H1 (cell line): Measurements from ENCODE around the gene TOM1L2. TPM values are rescaled to one million over a fixed set of nuclear protein-coding genes. Genes with fewer than 3 reads are reported as not detected.

Source experiments
- CTCF ChIA-PET: fragments of 300-600 bp; sonication (Branson Sonifier 250); formaldehyde crosslinking; loops from one replicate; lab custom pipeline; 2021; ENCODE audit not compliant: partially characterized antibody; lab: Charles Lee
- POLR2A ChIA-PET: fragments of 300-600 bp; sonication (Branson Sonifier 250); formaldehyde crosslinking; loops from one replicate; lab custom pipeline; 2021; ENCODE audit warnings: inconsistent platforms; ENCODE audit not compliant: partially characterized antibody; lab: Charles Lee
- DNase-seq, 2 experiments: peaks; one replicate each; pipeline versions ENCODE4 v3.0.0 to v3.0.0-alpha.2; 2010 to 2022; ENCODE audit warnings: low spot score in 2 of 2, low read depth in 1 of 2, mixed read lengths in 1 of 2
- FAIRE-seq: peaks from 2 replicates; lab custom pipeline; 2011; peaks lifted over from hg19 to GRCh38; lab: Jason Lieb, UNC
- H2AFZ ChIP-seq: 2 replicates; pipeline ENCODE4 v1.8.1; 2012; ENCODE audit warnings: low read length, inconsistent platforms
- H2AK5ac ChIP-seq: 2 replicates; pipeline ENCODE4 v1.6.1; 2013; ENCODE audit warnings: low read depth, low read length
- H2BK120ac ChIP-seq: replicated peaks from 2 replicates; pipeline ENCODE3; 2013; ENCODE audit warnings: low read depth, low read length, inconsistent platforms
- H2BK12ac ChIP-seq: 2 replicates; pipeline ENCODE4 v1.6.1; 2013; ENCODE audit warnings: low read depth, low read length
- H2BK15ac ChIP-seq: 2 replicates; pipeline ENCODE4 v1.6.1; 2013; ENCODE audit warnings: low read length
- H2BK20ac ChIP-seq: 2 replicates; pipeline ENCODE4 v1.6.1; 2013; ENCODE audit warnings: low read length
- H2BK5ac ChIP-seq: 2 replicates; pipeline ENCODE4 v1.6.1; 2013; ENCODE audit warnings: low read depth, low read length
- H3K14ac ChIP-seq: 2 replicates; pipeline ENCODE4 v1.6.1; 2013; ENCODE audit warnings: inconsistent platforms; ENCODE audit not compliant: insufficient read length
- H3K18ac ChIP-seq: 2 replicates; pipeline ENCODE4 v1.6.1; 2013; ENCODE audit warnings: low read length; ENCODE audit errors: extremely low read depth
- H3K23ac ChIP-seq: 2 replicates; pipeline ENCODE4 v1.6.1; 2013; ENCODE audit warnings: inconsistent platforms; ENCODE audit not compliant: insufficient read length
- H3K23me2 ChIP-seq: 2 replicates; pipeline ENCODE4 v1.6.1; 2013; ENCODE audit warnings: low read depth, low read length
- H3K27ac ChIP-seq: 2 replicates; pipeline ENCODE4 v1.6.1; 2011; ENCODE audit warnings: low read depth, low read length, inconsistent platforms
- H3K27me3 ChIP-seq, 4 experiments: replicated peaks in 1 of 4; 1 replicate in 1 of 4; 2 replicates in 3 of 4; pipeline versions ENCODE4 v1.6.1 to v1.8.1; 2011 to 2013; ENCODE audit warnings: low read length in 3 of 4, mild to moderate bottlenecking in 3 of 4, inconsistent platforms in 2 of 4, mixed read lengths in 2 of 4, moderate library complexity in 1 of 4; ENCODE audit not compliant: control insufficient read depth in 3 of 4, insufficient read depth in 3 of 4; ENCODE audit errors: extremely low read depth in 1 of 4
- H3K36me3 ChIP-seq, 4 experiments: 2 replicates each; pipeline versions ENCODE4 v1.6.1 to v1.8.1; 2011 to 2013; ENCODE audit warnings: mild to moderate bottlenecking in 4 of 4, low read length in 3 of 4, moderate library complexity in 2 of 4, control low read depth in 1 of 4, inconsistent platforms in 1 of 4; ENCODE audit not compliant: insufficient read depth in 4 of 4, control insufficient read depth in 2 of 4
- H3K4ac ChIP-seq: replicated peaks from 2 replicates; pipeline ENCODE3; 2013; ENCODE audit warnings: low read length, low read depth, mixed read lengths, inconsistent platforms; ENCODE audit not compliant: insufficient read length
- H3K4me1 ChIP-seq, 4 experiments: replicated peaks in 1 of 4; 1 replicate in 1 of 4; 2 replicates in 3 of 4; pipeline versions ENCODE4 v1.6.1 to v1.8.1; 2011 to 2013; ENCODE audit warnings: low read length in 3 of 4, inconsistent platforms in 2 of 4, mixed read lengths in 1 of 4; ENCODE audit not compliant: insufficient read depth in 4 of 4, control insufficient read depth in 3 of 4
- H3K4me2 ChIP-seq, 2 experiments: 2 replicates each; pipeline versions ENCODE4 v1.6.1 to v1.8.1; 2011 to 2013; ENCODE audit warnings: low read depth in 2 of 2, low read length in 2 of 2, control low read depth in 1 of 2, inconsistent platforms in 1 of 2, mild to moderate bottlenecking in 1 of 2; ENCODE audit not compliant: insufficient read depth in 1 of 2
- H3K4me3 ChIP-seq, 4 experiments: fragments of 200-600, 300-600 bp in 1 of 4; sonication (generic), shearing (Covaris generic), sonication (Bioruptor Twin) in 1 of 4; 2 replicates each; pipeline versions ENCODE4 v1.5.1 to v1.8.1; 2011 to 2016; ENCODE audit warnings: low read length in 4 of 4, low read depth in 3 of 4, control low read depth in 2 of 4, inconsistent platforms in 2 of 4, mild to moderate bottlenecking in 2 of 4, mixed read lengths in 1 of 4, moderate library complexity in 1 of 4; ENCODE audit not compliant: insufficient read depth in 2 of 4; ENCODE audit errors: extremely low read depth in 1 of 4
- H3K56ac ChIP-seq: replicated peaks from 2 replicates; pipeline ENCODE3; 2013; ENCODE audit warnings: low read depth, mild to moderate bottlenecking, mixed read lengths, low read length, inconsistent platforms; ENCODE audit not compliant: insufficient read length
- H3K79me1 ChIP-seq: 2 replicates; pipeline ENCODE4 v1.6.1; 2013; ENCODE audit warnings: low read depth, low read length, control low read depth
- H3K79me2 ChIP-seq, 2 experiments: 2 replicates each; pipeline versions ENCODE4 v1.6.1 to v1.8.1; 2012 to 2013; ENCODE audit warnings: low read length in 2 of 2, mild to moderate bottlenecking in 2 of 2, inconsistent platforms in 1 of 2; ENCODE audit not compliant: insufficient read depth in 2 of 2, control insufficient read depth in 1 of 2
- H3K9ac ChIP-seq, 4 experiments: replicated peaks in 1 of 4; 1 replicate in 1 of 4; 2 replicates in 3 of 4; pipeline versions ENCODE4 v1.6.1 to v1.8.1; 2011 to 2013; ENCODE audit warnings: low read depth in 3 of 4, low read length in 3 of 4, control low read depth in 2 of 4, mild to moderate bottlenecking in 2 of 4, moderate library complexity in 2 of 4, inconsistent platforms in 1 of 4; ENCODE audit errors: extremely low read depth in 1 of 4
- H3K9me3 ChIP-seq, 2 experiments: 2 replicates each; pipeline versions ENCODE4 v1.6.1 to v1.8.1; 2012 to 2013; ENCODE audit warnings: mild to moderate bottlenecking in 2 of 2, moderate library complexity in 2 of 2, control low read depth in 1 of 2, inconsistent platforms in 1 of 2, low read depth in 1 of 2, low read length in 1 of 2, mixed read lengths in 1 of 2; ENCODE audit not compliant: insufficient read depth in 2 of 2
- H4K20me1 ChIP-seq, 2 experiments: replicated peaks in 1 of 2; 2 replicates each; pipeline versions ENCODE3 to v1.8.1; 2011 to 2013; ENCODE audit warnings: inconsistent platforms in 2 of 2, low read length in 2 of 2, mild to moderate bottlenecking in 1 of 2; ENCODE audit not compliant: insufficient read depth in 2 of 2, control insufficient read depth in 1 of 2
- H4K5ac ChIP-seq: 2 replicates; pipeline ENCODE4 v1.6.1; 2013; ENCODE audit warnings: low read length, low read depth, mixed read lengths, inconsistent platforms; ENCODE audit not compliant: insufficient read length
- H4K8ac ChIP-seq: 2 replicates; pipeline ENCODE4 v1.8.0; 2013; ENCODE audit warnings: mild to moderate bottlenecking, moderate library complexity, low read length, inconsistent platforms; ENCODE audit not compliant: insufficient read depth; ENCODE audit errors: extremely low read depth
- H4K91ac ChIP-seq: replicated peaks from 2 replicates; pipeline ENCODE3; 2013; ENCODE audit warnings: low read length, mixed read lengths, inconsistent platforms; ENCODE audit not compliant: insufficient read length
- ASH2L ChIP-seq: fragments of 200-600, 300-600 bp; sonication (generic); IDR thresholded peaks from one replicate; pipeline ENCODE4 v1.7.1; 2017; ENCODE audit warnings: low read length
- CEBPB ChIP-seq: IDR thresholded peaks from 2 replicates; pipeline ENCODE4 v1.6.1; 2012; ENCODE audit warnings: low read depth, low read length
- CHD1 ChIP-seq: IDR thresholded peaks from 2 replicates; pipeline ENCODE4 v1.6.1; 2012; ENCODE audit warnings: low read depth, low read length, improper control_type of control experiment
- CTBP2 ChIP-seq: IDR thresholded peaks from 2 replicates; pipeline ENCODE4 v1.7.0; 2011; ENCODE audit warnings: borderline replicate concordance, mild to moderate bottlenecking, moderate library complexity, mixed read lengths, low read length; ENCODE audit not compliant: insufficient read depth, insufficient read length
- KDM1A ChIP-seq: fragments of 200-600, 300-600 bp; sonication (generic); IDR thresholded peaks from 2 replicates; pipeline ENCODE4 v1.7.1; 2016; ENCODE audit warnings: mild to moderate bottlenecking, low read length, borderline replicate concordance
- RNF2 ChIP-seq: fragments of 200-900, 300-1000 bp; sonication (generic); IDR thresholded peaks from 2 replicates; pipeline ENCODE4 v1.7.1; 2016; ENCODE audit warnings: borderline replicate concordance, low read depth, mild to moderate bottlenecking, antibody characterized with exemption, low read length; ENCODE audit not compliant: poor library complexity, severe bottlenecking; ENCODE audit errors: missing control alignments
- SIX5 ChIP-seq: IDR thresholded peaks from 2 replicates; pipeline ENCODE4 v1.6.1; 2011; ENCODE audit warnings: mild to moderate bottlenecking, low read depth, low read length
- TAF7 ChIP-seq: optimal IDR thresholded peaks from 2 replicates; pipeline ENCODE3; 2011; ENCODE audit warnings: low read depth, mild to moderate bottlenecking, inconsistent platforms, low read length, moderate library complexity, borderline replicate concordance
- TCF12 ChIP-seq: IDR thresholded peaks from 2 replicates; pipeline ENCODE4 v1.6.1; 2011; ENCODE audit warnings: low read depth, mild to moderate bottlenecking, low read length
- WGBS, 2 experiments: shearing (Covaris generic) in 1 of 2; methylation state at CpG; one replicate each; pipeline versions ENCODE4 v1.1.6 to v1.1.7; 2013 to 2015; ENCODE audit warnings: low lambda C conversion rate in 2 of 2, mixed read lengths in 2 of 2, inconsistent platforms in 1 of 2, low coverage in 1 of 2, missing lambda C conversion rate in 1 of 2; ENCODE audit not compliant: insufficient replicate concordance in 2 of 2, insufficient coverage in 1 of 2, insufficient read length in 1 of 2; ENCODE audit errors: extremely low coverage in 1 of 2, missing lambda C conversion rate in 1 of 2; 5-methylcytosine and 5-hydroxymethylcytosine counted together
- polyA plus RNA-seq, 7 experiments: library from polyadenylated mRNA; depleted of rRNA in 3 of 7; stranded (reverse) in 5 of 7; unstranded in 2 of 7; fragments of >200 nt in 5 of 7; fragments of 200-250 nt in 2 of 7; gene quantifications; 1 replicate in 5 of 7; 2 replicates in 1 of 7; 4 replicates in 1 of 7; pipeline versions ENCODE4 v1.2.1 to v1.2.3, GENCODE V29; 2011 to 2013; ENCODE audit warnings: missing spikeins in 2 of 7, mixed read lengths in 2 of 7
- total RNA-seq: library from RNA; stranded (reverse); fragmentation: NEBNext Ultra II Directional; extraction: Animal tissue kit (Norgen Biotek cat#: 25700); gene quantifications from 2 replicates; pipeline ENCODE4 v1.2.1, GENCODE V29; 2021

Gene TOM1L2
- total and polyA plus RNA-seq, 2 of the 8 experiments (the other 6 are each of a cell fraction or from before 2014, with no cell fraction given) = 2.0 to 3.4 TPM

DNA sequence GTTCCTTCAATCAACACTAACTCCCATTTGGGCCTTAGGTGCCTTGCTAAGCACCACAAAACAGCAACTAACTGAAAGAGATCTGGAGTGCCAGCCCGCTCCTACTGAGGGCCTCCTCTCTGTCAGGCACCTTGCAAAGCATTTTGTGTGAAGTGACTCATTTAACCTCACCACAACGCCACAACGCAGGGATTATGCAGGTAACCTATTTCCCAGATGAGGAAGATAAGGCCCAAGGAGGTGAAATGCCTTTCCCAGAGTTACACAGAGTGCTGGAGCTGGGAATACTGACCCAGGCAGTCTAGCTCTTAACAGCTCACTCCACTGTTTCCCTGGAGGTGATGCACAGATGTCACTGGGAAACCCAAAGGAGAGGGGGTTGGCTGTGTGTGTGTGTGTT, 33.3 kb upstream of the TOM1L2 start:
- H3K56ac ChIP-seq = no peak overlapping the region
- no peak overlapping the region for H4K91ac ChIP-seq
- no peak overlapping the region for H3K4me3 ChIP-seq
- no peak for TF ChIP-seq KDM1A
- TF ChIP-seq CTBP2 = no peak
- no peak for TF ChIP-seq RNF2
- no peak for TF ChIP-seq TAF7
- TF ChIP-seq SIX5 = no peak
- TF ChIP-seq CEBPB = no peak
- no peak for TF ChIP-seq TCF12
- no peak for TF ChIP-seq CHD1
- TF ChIP-seq ASH2L = no peak
- TF ChIP-seq, all 59 proteins: peak for 0
- CTCF ChIA-PET = interaction anchor here (0.5 to 7.8 kb wide), 18 partner anchors 8 to 179 kb away, joined by 3 to 49 read pairs (median 7); no protein-coding TSS in a partner anchor
- Histone ChIP-seq H2BK20ac (no peak overlapping the region), H4K20me1 (peaks cover 0 to 5% of the 10 kb centered on the region in 2 experiments), H3K4ac (no peak overlapping the region), H2BK12ac (no peak overlapping the region), H3K23me2 (no peaks in the 10 kb centered on the region), H4K8ac (no peak overlapping the region), H2AFZ (no peak overlapping the region), H4K5ac (no peak overlapping the region), H3K79me1 (no peaks in the 10 kb centered on the region; the same call in 1 of the 2 replicates), H3K4me1 (peaks cover 0 to 7% (median 0%) of the 10 kb centered on the region in 4 experiments; a peak in 1 of 7 replicates), H3K23ac (no peak overlapping the region), H2AK5ac (no peak overlapping the region), H2BK120ac (no peak overlapping the region), H3K9me3 (no peaks in the 10 kb centered on the region), H3K27me3 (no peaks in the 10 kb centered on the region), H3K36me3 (no peaks in the 10 kb centered on the region), H3K14ac (no peak overlapping the region), H2BK15ac (no peak overlapping the region), H2BK5ac (no peak overlapping the region), H3K9ac (no peak overlapping the region), H3K79me2 (no peaks in the 10 kb centered on the region), H3K4me2 (no peak overlapping the region), H3K18ac (no peak overlapping the region), H3K27ac (no peak overlapping the region)
- FAIRE-seq = no peak
- no peak for DNase-seq
- 88% methylated on average over 3 of the region's 3 CpGs; no CpG with 5 or more reads in 1 of the 2 experiments for WGBS, 2 experiments
- POLR2A ChIA-PET = no interaction called here
